Tibial nerve (tissue), 3 donors: ENCODE results near the gene C2orf72.

Experiments
- CTCF ChIP-seq, 5 experiments: fragments of 200-600 bp in 3 of 5; fragments of 450-650 bp in 2 of 5; sonication (generic) in 3 of 5; IDR thresholded peaks; one replicate each; pipeline ENCODE4 v1.5.1; 2016 to 2019; ENCODE audit warnings: antibody characterized with exemption in 5 of 5, mild to moderate bottlenecking in 3 of 5, moderate library complexity in 2 of 5
- POLR2A ChIP-seq, 2 donors: fragments of 450-650 bp; IDR thresholded peaks; one replicate each; pipeline ENCODE4 v1.6.1; 2017; ENCODE audit warnings: antibody characterized with exemption in 2 of 2, mild to moderate bottlenecking in 2 of 2, moderate library complexity in 2 of 2

- TF ChIP-seq CTCF (IDR thresholded peaks at IDR 0.05) (no peak), POLR2A (IDR thresholded peaks at IDR 0.05) (no peak)
These were observed 32.2 kb downstream of the C2orf72 start for GRCh38 chr2:231069379-231070054.
